ENCODE data around the gene NDUFV1.

NDUFV1 gene

GRCh38 chr11:67612751-67613150 is 6.0 kb downstream of the NDUFV1 start:
- no peak overlapping the region for H3K4me3 ChIP-seq (ENCODE audit: low read depth, low read length)
- in situ Hi-C loops (cut with HindIII; ENCODE audit: low sequenced_read_pairs) = no loop called here
- no peak for DNase-seq (ENCODE audit: low read depth, low spot score)
- TF ChIP-seq, protein P1, sequence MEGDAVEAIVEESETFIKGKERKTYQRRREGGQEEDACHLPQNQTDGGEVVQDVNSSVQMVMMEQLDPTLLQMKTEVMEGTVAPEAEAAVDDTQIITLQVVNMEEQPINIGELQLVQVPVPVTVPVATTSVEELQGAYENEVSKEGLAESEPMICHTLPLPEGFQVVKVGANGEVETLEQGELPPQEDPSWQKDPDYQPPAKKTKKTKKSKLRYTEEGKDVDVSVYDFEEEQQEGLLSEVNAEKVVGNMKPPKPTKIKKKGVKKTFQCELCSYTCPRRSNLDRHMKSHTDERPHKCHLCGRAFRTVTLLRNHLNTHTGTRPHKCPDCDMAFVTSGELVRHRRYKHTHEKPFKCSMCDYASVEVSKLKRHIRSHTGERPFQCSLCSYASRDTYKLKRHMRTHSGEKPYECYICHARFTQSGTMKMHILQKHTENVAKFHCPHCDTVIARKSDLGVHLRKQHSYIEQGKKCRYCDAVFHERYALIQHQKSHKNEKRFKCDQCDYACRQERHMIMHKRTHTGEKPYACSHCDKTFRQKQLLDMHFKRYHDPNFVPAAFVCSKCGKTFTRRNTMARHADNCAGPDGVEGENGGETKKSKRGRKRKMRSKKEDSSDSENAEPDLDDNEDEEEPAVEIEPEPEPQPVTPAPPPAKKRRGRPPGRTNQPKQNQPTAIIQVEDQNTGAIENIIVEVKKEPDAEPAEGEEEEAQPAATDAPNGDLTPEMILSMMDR (IDR thresholded peaks at IDR 0.05; ENCODE audit: low read depth, low read length) = no peak

DNA sequence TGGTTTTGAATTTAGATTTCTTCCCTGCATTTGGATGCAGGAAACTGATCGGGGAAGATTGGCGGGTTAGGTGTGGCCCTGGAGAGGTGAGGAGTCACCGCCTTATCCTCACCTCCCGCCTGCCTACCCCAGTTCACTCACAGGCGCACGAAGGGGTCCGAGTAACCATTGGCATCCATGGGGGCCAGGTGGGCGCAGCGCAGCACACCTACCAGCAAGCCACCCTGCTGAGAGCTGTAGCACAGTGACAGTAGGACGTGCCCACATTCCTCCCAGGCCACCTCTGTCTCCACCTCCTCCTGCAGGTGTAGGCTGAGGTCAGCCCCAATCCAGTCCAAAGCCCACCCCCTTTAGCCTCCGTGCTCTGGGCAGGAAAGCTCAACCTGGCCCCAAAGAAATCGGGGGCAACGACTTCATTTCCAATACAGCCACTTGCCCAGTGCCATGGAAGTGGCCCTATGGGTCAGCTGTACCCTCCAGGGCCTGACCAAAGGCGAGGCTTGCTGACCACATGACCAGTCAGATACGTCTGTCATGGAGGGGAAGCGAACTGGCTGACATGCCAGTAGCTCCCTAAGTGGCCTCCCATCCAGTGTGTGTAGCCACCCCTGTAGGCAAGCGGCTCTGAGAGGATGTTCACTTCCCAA is 6.7 kb downstream of the NDUFV1 start:
- in situ Hi-C loops (cut with HindIII; ENCODE audit: low sequenced_read_pairs) = no loop called here
- H3K4me3 ChIP-seq (ENCODE audit: low read depth, low read length) = no peak overlapping the region
- no peak for DNase-seq (ENCODE audit: low read depth, low spot score)
- TF ChIP-seq, protein P1 (IDR thresholded peaks at IDR 0.05; ENCODE audit: low read depth, low read length) = no peak

GRCh38 chr11:67613960-67614715 is 7.4 kb downstream of the NDUFV1 start:
- peak; percentile 29 for DNase-seq (ENCODE audit: low read depth, low spot score)
- peak overlapping the region; percentile 13 for H3K4me3 ChIP-seq (ENCODE audit: low read depth, low read length)
- in situ Hi-C loops (cut with HindIII; ENCODE audit: low sequenced_read_pairs) = no loop called here
- TF ChIP-seq, protein P1 (IDR thresholded peaks at IDR 0.05; ENCODE audit: low read depth, low read length) = peak; percentile 82

- no peak overlapping the region for H3K4me3 ChIP-seq (ENCODE audit: low read depth, low read length)
- TF ChIP-seq, protein P1 (IDR thresholded peaks at IDR 0.05; ENCODE audit: low read depth, low read length) = peak; percentile 54
- DNase-seq (ENCODE audit: low read depth, low spot score) = no peak
- in situ Hi-C loops (cut with HindIII; ENCODE audit: low sequenced_read_pairs) = no loop called here
Measured at GRCh38 chr11:67614730-67615714, 8.3 kb downstream of the NDUFV1 start.

DNA sequence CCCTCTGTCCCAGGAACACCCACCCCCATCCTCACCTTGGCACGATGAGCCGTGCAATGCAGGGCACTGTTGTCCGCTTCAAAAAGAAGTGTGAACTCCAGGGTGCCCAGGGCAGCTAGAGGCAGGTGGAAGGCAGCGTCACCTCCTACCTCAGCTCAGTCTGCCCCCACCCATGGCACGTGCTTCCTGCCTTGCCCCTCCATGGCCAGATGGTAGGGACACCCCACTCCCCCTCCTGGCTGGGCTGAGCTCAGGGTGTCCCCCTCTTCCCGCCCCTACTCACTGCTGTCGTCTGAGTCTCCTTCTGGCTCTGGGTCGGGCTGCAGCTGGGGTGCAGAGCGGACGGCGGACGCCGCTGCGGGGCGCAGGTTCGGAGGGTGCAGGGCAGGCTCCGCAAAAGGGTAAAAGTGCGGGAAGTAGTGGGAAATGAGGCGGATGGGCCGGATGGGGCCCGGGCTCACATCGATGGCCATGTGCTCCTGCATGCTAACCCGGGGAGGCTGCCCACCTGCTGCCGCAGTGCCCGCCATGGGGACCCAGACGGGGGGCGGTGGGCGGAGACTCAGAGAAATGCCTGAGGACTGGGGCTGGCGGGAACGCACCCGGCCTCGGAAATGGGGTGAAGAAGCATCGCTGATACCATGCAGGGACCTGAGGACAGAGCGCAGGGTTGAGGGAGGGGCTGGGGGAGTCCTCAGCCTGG is 9.1 kb downstream of the NDUFV1 start:
- no peak overlapping the region for H3K4me3 ChIP-seq (ENCODE audit: low read depth, low read length)
- no peak for DNase-seq (ENCODE audit: low read depth, low spot score)
- in situ Hi-C loops (cut with HindIII; ENCODE audit: low sequenced_read_pairs) = no loop called here
- TF ChIP-seq, protein P1 (IDR thresholded peaks at IDR 0.05; ENCODE audit: low read depth, low read length) = no peak

Measured in astrocyte of the spinal cord (primary cell).